OCI-LY7 (cell line): ENCODE data around the gene PCDH17. TPM values are rescaled to one million over a fixed set of nuclear protein-coding genes. Genes with fewer than 3 reads are reported as not detected.

Experiments
- BruUV-seq: library from RNA; stranded (reverse); fragments of 400-500 nt; replicated peaks from 2 replicates; lab custom pipeline; 2021; lab: Mats Ljungman, UMichigan
- CTCF ChIA-PET: fragments of 300-600 bp; sonication (Branson Sonifier 250); formaldehyde crosslinking; loops from one replicate; lab custom pipeline; 2022; ENCODE audit warnings: antibody characterized with exemption; ENCODE audit not compliant: unreplicated experiment; lab: Charles Lee
- POLR2A ChIA-PET: fragments of 300-600 bp; sonication (Branson Sonifier 250); formaldehyde crosslinking; loops from one replicate; lab custom pipeline; 2022; ENCODE audit warnings: antibody characterized with exemption; lab: Charles Lee
- DNase-seq: peaks from one replicate; pipeline ENCODE4 v3.0.0-alpha.2; 2015; ENCODE audit warnings: low spot score
- H2AFZ ChIP-seq: fragments of 200-600 bp; sonication (generic), shearing (Covaris generic); 2 replicates; pipeline ENCODE4 v1.6.1; 2014; ENCODE audit warnings: mild to moderate bottlenecking, antibody characterized with exemption, low read length, moderate library complexity
- H3K27ac ChIP-seq: fragments of 200-600 bp; sonication (generic); 2 replicates; pipeline ENCODE4 v1.5.1; 2014; ENCODE audit warnings: mixed run types, low read depth, mild to moderate bottlenecking, moderate library complexity, low read length, inconsistent platforms; ENCODE audit not compliant: poor library complexity, severe bottlenecking
- H3K36me3 ChIP-seq: fragments of 200-600 bp; sonication (generic); 2 replicates; pipeline ENCODE4 v1.6.1; 2014; ENCODE audit warnings: mild to moderate bottlenecking, antibody characterized with exemption, low read length, moderate library complexity, mixed read lengths; ENCODE audit not compliant: insufficient read depth
- H3K4me1 ChIP-seq: fragments of 200-600 bp; sonication (generic); 2 replicates; pipeline ENCODE4 v1.5.1; 2014; ENCODE audit warnings: mild to moderate bottlenecking, low read length; ENCODE audit not compliant: insufficient read depth, poor library complexity, severe bottlenecking
- H3K4me2 ChIP-seq: fragments of 200-600 bp; sonication (generic); 2 replicates; pipeline ENCODE4 v1.6.1; 2014; ENCODE audit warnings: mild to moderate bottlenecking, low read length
- H3K4me3 ChIP-seq: fragments of 200-600 bp; sonication (generic); 2 replicates; pipeline ENCODE4 v1.5.1; 2014; ENCODE audit warnings: mild to moderate bottlenecking, low read depth, low read length; ENCODE audit not compliant: poor library complexity, severe bottlenecking
- H3K79me2 ChIP-seq: fragments of 200-600 bp; sonication (generic); 2 replicates; pipeline ENCODE4 v1.6.1; 2016; ENCODE audit warnings: low read depth, mild to moderate bottlenecking, low read length, moderate library complexity, mixed read lengths; ENCODE audit not compliant: insufficient read depth
- H3K9me2 ChIP-seq: fragments of 200-600 bp; sonication (generic); 2 replicates; pipeline ENCODE4 v1.6.1; 2016; ENCODE audit warnings: mild to moderate bottlenecking, low read length, mixed read lengths; ENCODE audit not compliant: insufficient read depth
- H3K9me3 ChIP-seq: fragments of 200-600 bp; sonication (generic); 2 replicates; pipeline ENCODE4 v1.6.1; 2014; ENCODE audit warnings: mild to moderate bottlenecking, mixed run types, low read length, mixed read lengths
- H4K20me1 ChIP-seq: fragments of 200-600 bp; sonication (generic); 2 replicates; pipeline ENCODE4 v1.6.1; 2014; ENCODE audit warnings: mild to moderate bottlenecking, antibody characterized with exemption, low read length, moderate library complexity, mixed read lengths; ENCODE audit not compliant: insufficient read depth
- CTCF ChIP-seq: fragments of 200-600 bp; sonication (generic); conservative IDR thresholded peaks from 2 replicates; pipeline ENCODE4 v1.5.1; 2014; ENCODE audit warnings: mild to moderate bottlenecking, antibody characterized with exemption, low read length, moderate library complexity, mixed read lengths
- EZH2phosphoT487 ChIP-seq: fragments of 200-600 bp; sonication (generic); IDR thresholded peaks from 2 replicates; pipeline ENCODE4 v1.6.1; 2018; ENCODE audit warnings: low read depth, borderline replicate concordance, mild to moderate bottlenecking, mixed run types, antibody characterized with exemption, low read length, moderate library complexity, mixed read lengths
- intact Hi-C: fragments of 100-400 bp; cut with micrococcal nuclease; formaldehyde crosslinking; loops from one replicate; pipeline ENCODE4 v1.10.0; 2022; ENCODE audit not compliant: unreplicated experiment
- total RNA-seq, 2 experiments: library from RNA; depleted of rRNA in 1 of 2; stranded (reverse); fragments of >200 nt in 1 of 2; shearing (Covaris generic) in 1 of 2; gene quantifications; 2 replicates each; pipeline ENCODE4 v1.2.3, GENCODE V29; 2014 to 2022

PCDH17 gene
- total RNA-seq, 2 experiments from 2014 or later, result not detected

- POLR2A ChIA-PET, result interaction anchor here (0.5 to 1.2 kb wide), 2 partner anchors 11 to 1695 kb away, joined by 4 to 5 read pairs; no protein-coding TSS in a partner anchor
- H3K9me3 ChIP-seq, result no peaks in the 10 kb centered on the region
- TF ChIP-seq CTCF, result no peak
- no peak for TF ChIP-seq EZH2phosphoT487
- intact Hi-C loops, result no loop called here
- no peak overlapping the region for H3K4me2 ChIP-seq
- H3K27ac ChIP-seq, result no peak overlapping the region
- no peak for DNase-seq
- CTCF ChIA-PET, result no interaction called here
- no peaks in the 10 kb centered on the region for H3K79me2 ChIP-seq
- H4K20me1 ChIP-seq, result no peaks in the 10 kb centered on the region
- H3K9me2 ChIP-seq, result no peaks in the 10 kb centered on the region
- H2AFZ ChIP-seq, result no peak overlapping the region
- no TSS peak for BruUV-seq
- H3K36me3 ChIP-seq, result no peaks in the 10 kb centered on the region
- no peak overlapping the region for H3K4me3 ChIP-seq
- no peaks in the 10 kb centered on the region for H3K4me1 ChIP-seq
Measured at GRCh38 chr13:57698851-57699250, 67.3 kb downstream of the PCDH17 start.

- H3K4me2 ChIP-seq, result no peak overlapping the region
- H2AFZ ChIP-seq, result no peak overlapping the region
- H3K9me2 ChIP-seq, result no peaks in the 10 kb centered on the region
- POLR2A ChIA-PET, result interaction anchor here (0.6 to 1.4 kb wide), 3 partner anchors 9 to 182 kb away, joined by 3 to 4 read pairs (median 4); no protein-coding TSS in a partner anchor
- no peaks in the 10 kb centered on the region for H3K9me3 ChIP-seq
- H3K27ac ChIP-seq, result no peak overlapping the region
- no peaks in the 10 kb centered on the region for H3K36me3 ChIP-seq
- no peak for DNase-seq
- H3K79me2 ChIP-seq, result no peaks in the 10 kb centered on the region
- CTCF ChIA-PET, result no interaction called here
- TF ChIP-seq CTCF (no peak), EZH2phosphoT487 (no peak)
- no peaks in the 10 kb centered on the region for H3K4me1 ChIP-seq
- intact Hi-C loops, result no loop called here
- BruUV-seq, result no TSS peak
- no peaks in the 10 kb centered on the region for H4K20me1 ChIP-seq
- no peak overlapping the region for H3K4me3 ChIP-seq
Measured at GRCh38 chr13:57704031-57704430, 72.5 kb downstream of the PCDH17 start.

- Histone ChIP-seq H3K9me3 (no peaks in the 10 kb centered on the region), H3K36me3 (no peaks in the 10 kb centered on the region), H3K79me2 (no peaks in the 10 kb centered on the region), H3K4me3 (no peak overlapping the region), H3K27ac (no peak overlapping the region), H4K20me1 (no peaks in the 10 kb centered on the region), H3K4me1 (no peaks in the 10 kb centered on the region), H3K4me2 (no peak overlapping the region), H3K9me2 (no peaks in the 10 kb centered on the region), H2AFZ (no peak overlapping the region)
- no peak for DNase-seq
- no TSS peak for BruUV-seq
- ChIA-PET POLR2A (interaction anchor here (0.5 kb wide), 1 partner anchor 1750 kb away, joined by 3 read pairs; no protein-coding TSS in a partner anchor), CTCF (no interaction called here)
- no peak for TF ChIP-seq CTCF
- TF ChIP-seq EZH2phosphoT487, result no peak
- intact Hi-C loops, result no loop called here
Measured at GRCh38 chr13:57716295-57716694, 84.8 kb downstream of the PCDH17 start.
